Umbilical cord (tissue), 2 donors: ENCODE data around the gene FCAMR. TPM values are rescaled to one million over a fixed set of nuclear protein-coding genes. Genes with fewer than 3 reads are reported as not detected.

Source experiments
- DNase-seq: peaks from one replicate; pipeline ENCODE4 v3.0.0-alpha.2; 2015; ENCODE audit warnings: low spot score
- total RNA-seq: library from RNA; depleted of rRNA; stranded (reverse); fragments of >200 nt; gene quantifications from one replicate; pipeline ENCODE4 v1.2.3, GENCODE V29; 2014; ENCODE audit warnings: low replicate concordance; ENCODE audit not compliant: insufficient read depth

FCAMR gene, protein sequence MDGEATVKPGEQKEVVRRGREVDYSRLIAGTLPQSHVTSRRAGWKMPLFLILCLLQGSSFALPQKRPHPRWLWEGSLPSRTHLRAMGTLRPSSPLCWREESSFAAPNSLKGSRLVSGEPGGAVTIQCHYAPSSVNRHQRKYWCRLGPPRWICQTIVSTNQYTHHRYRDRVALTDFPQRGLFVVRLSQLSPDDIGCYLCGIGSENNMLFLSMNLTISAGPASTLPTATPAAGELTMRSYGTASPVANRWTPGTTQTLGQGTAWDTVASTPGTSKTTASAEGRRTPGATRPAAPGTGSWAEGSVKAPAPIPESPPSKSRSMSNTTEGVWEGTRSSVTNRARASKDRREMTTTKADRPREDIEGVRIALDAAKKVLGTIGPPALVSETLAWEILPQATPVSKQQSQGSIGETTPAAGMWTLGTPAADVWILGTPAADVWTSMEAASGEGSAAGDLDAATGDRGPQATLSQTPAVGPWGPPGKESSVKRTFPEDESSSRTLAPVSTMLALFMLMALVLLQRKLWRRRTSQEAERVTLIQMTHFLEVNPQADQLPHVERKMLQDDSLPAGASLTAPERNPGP
- total RNA-seq, result 2.2 TPM

- DNase-seq, result no peak
Observed at GRCh38 chr1:206970446-206970845, at the start of gene FCAMR. FCAMR (minus strand) TSS chr1:206970460; CDS start chr1:206970125, 335 bp downstream.

- DNase-seq, result no peak
Observed at GRCh38 chr1:207019661-207020060, 49.4 kb upstream of the FCAMR start.

GRCh38 chr1:207019161-207019560, 48.9 kb upstream of the FCAMR start:
- no peak for DNase-seq

- no peak for DNase-seq
Observed at GRCh38 chr1:207018707-207019106, 48.4 kb upstream of the FCAMR start.

DNA sequence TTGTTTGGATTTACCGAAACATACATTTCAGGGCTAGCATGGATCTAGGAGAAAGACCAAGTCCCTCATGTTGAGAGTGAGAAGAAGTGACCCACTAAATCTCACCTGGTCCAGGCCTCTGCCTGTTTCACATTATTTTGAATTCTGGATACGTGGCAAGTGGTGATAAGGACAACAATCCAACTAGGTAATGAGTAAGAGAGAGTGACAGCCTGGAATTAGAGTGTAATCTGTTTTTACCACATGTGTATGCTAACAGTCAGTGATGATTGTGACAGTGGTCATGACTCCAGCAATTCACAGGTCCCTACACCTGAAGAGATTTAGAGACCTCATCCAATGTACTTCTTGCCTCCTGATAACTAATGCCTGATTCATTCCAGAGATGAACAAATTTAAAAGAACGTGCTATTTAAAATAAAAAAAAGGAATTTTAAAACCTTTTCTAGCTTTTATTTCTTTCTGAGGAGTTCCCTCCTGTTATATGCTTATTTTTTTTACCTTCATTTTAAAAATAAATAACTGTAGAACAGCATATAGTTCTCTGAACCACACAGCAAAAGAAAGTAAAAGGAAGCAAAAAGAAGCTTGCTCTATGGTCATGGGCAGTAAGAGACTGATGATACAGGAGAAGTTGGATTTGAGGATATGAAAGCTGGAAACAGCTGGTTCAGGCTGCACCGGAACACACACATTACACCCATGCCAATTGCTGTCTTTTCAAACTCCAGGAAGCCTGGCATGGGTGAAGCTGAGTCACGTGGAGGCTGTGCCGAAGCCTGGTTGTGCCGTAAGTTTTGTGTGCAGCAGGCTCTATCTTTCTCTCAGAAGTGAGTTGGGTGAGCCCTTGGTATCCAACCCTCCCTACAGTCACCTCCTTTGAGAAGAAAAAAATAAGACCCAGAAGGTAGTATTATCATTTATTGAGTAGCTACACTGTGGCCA, 47.6 kb upstream of the FCAMR start:
- DNase-seq, result peak; percentile 43

DNA sequence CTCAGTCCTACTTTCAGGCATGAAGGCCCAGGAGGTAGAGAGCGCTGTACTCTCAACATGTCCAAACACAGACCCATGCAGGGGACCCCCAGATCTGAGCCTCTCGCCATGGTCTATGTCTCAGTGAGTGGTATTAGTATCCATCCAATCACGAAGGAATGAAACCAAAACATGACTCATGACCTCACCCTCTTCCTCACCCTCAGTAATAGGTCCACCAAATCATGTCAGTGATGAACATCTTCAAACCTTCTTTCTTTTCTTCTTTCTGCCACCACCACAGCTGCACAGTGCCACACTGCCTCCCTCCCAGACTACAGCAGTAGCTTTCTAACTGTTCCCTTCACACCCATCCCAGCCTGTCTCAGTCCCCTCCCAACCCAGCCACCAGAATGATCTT, 45.5 kb upstream of the FCAMR start:
- DNase-seq, result no peak

GRCh38 chr1:207014728-207015127, 44.5 kb upstream of the FCAMR start:
- no peak for DNase-seq

- no peak for DNase-seq
Observed at GRCh38 chr1:207013321-207014085, 43.2 kb upstream of the FCAMR start.

- no peak for DNase-seq
Observed at GRCh38 chr1:207010726-207011125, 40.5 kb upstream of the FCAMR start.

- DNase-seq, result no peak
Observed at GRCh38 chr1:207009945-207010344, 39.7 kb upstream of the FCAMR start.

- no peak for DNase-seq
Observed at GRCh38 chr1:207009182-207009850, 39.1 kb upstream of the FCAMR start.

DNA sequence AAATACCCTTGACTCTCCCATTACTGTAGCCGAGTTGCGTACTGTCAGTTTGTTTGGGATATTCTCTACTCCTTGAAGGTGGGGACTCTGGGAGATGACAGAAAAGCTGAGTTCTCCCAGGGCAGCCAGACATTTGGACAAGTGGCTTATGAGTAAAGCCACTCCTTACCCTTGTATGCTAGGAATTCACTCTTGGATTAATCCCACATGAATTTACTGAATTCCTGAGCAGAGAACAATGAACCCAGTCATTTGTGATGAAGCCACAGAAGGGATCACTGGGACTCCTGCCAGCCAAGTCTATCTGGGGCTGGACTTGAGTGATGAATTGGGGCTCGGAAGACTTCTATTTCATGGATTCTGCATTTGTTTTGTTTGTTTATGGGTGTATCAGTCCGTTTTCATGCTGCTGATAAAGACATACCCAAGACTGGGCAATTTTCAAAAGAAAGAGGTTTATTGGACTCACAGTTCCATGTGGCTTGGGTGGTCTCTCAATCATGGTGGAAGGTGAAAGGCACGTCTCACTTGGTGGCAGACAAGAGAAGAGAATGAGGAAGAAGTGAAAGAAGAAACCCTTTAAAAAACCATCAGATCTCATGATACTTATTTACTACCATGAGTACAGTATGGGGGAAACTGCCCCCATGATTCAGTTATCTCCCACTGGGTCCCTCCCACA, 37.2 kb upstream of the FCAMR start:
- DNase-seq, result no peak

DNA sequence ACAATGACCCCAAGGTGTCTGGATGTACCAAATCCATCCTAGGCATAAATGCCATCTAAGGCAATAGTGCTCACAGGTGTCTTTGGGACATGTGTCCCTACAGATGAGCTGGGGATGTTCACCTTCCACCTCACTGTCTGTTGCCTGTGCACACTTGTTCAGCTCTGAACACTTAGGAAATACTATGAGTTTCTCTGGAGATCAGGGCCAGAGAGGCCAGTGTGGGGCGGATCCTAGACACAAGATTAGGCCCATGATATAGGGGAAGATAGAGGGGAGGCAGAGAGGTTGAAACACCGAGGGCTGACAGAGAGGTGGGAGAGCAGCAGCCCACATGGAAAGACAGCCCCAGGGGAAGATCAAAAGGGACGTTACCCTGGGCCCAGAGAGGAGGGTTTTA, 36.7 kb upstream of the FCAMR start:
- no peak for DNase-seq

- no peak for DNase-seq
Observed at GRCh38 chr1:207006083-207006482, 35.8 kb upstream of the FCAMR start.

DNA sequence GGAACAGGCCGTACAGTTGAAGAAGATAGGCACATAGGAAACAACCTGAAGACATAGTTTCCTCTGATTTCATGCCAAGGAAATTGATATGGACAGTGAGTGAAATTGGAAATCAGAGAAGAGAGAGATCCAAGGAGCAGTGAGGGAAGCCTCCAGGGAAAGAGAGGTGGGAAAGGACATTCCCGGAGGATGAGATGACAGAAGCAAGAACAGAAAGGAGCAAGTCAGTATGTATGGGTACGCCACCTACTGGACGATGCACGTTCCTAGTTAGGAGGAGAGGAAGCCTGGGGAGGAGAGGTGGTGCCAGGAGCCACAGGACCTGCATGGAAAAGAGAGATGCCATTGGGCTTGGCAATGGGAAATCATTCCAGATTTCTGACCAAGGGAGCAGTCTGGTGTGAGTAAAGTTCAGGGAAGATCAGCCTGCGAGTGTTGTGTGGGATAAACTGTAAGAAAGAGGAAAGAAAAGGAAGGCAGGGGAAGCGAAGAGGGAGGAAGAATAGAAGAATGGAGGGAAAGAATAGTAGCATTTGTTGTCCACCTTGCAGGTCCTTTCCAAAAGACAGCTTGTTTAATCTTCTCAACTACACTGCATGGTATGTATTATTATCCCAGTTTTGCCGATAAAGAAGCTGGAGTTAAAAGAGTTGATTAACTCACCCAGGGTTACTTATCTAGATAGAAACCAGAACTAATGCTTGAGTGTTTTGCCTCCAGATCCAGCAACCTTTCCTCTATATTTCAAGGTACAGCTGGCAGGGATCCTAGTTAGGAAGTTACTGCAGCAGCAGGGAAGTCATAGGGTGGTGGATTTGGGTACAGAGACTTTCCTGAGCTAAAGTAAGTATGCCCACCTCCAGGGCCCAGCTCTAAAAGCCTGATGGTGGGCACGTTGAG, 34.9 kb upstream of the FCAMR start:
- peak; percentile 55 for DNase-seq

DNA sequence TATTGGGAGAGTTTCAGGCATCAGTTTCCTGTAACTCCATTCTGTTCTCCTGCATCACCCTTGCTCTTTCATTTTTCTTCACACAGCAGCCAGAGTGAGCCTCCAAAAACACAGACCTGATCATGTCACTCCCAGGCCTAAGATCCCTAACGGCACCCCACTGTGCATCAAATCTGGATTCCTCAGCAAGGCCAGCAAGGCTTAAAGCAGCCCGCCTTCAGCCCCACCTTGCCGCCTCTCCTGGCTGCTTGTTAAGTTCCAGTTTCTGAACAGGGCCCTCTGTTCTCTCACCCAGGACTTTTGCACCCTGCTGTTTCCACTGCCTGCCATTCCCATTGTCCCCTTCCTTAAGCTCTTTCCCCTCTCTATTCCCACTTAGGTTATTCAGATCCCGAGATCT, 33.0 kb upstream of the FCAMR start:
- no peak for DNase-seq

- DNase-seq, result no peak
Observed at GRCh38 chr1:207002724-207003146, 32.5 kb upstream of the FCAMR start.

DNA sequence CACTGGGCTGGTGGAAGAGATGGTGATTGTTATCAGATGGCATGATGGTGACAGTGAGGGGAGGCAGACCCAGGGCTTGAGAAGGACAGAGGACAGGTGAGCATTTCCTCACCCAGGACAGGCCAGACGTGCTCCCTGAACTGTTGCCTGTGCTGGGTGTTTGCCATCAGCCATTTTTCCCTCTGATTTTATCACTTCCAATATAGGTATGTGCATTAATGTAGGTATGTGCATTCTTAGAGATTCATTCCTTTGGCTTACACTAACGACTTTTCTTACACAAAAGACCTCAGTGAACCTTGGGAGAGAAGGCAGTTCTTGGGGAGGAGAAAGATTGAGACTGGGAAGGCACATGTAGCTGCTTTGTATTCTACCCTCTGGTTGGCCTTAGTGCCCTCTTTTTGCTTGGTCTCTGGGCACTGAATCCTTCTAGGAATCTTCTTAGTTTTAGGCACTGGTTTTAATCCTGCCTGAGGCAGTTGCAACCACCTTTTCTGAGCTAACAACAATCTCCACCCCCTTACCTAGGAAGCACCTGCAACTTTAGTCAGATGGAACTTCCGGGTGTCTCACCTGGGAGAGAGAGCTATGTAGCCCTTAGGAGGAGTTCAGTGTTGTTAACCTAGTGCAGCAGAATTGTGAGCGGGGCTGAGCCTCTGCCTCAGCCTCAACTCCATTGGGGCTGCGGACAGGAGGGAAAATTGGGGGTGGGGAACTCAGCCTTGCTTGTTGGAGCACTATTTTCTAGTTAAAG, 31.4 kb upstream of the FCAMR start:
- no peak for DNase-seq
